ENCODE data around the gene PMFBP1. TPM values are rescaled to one million over a fixed set of nuclear protein-coding genes. Genes with fewer than 3 reads are reported as not detected.
A peak's percentile ranks its signal among the peaks of the same experiment; 100 is the strongest.
"Not testable (repeated sequence)": the region's sequence is repeated elsewhere in the genome, so short reads cannot be mapped to it uniquely, and the experiment has no call there.

Gene PMFBP1
- total and polyA plus RNA-seq, 2 experiments from 2014 or later = 1.7 to 5.1 TPM

DNA sequence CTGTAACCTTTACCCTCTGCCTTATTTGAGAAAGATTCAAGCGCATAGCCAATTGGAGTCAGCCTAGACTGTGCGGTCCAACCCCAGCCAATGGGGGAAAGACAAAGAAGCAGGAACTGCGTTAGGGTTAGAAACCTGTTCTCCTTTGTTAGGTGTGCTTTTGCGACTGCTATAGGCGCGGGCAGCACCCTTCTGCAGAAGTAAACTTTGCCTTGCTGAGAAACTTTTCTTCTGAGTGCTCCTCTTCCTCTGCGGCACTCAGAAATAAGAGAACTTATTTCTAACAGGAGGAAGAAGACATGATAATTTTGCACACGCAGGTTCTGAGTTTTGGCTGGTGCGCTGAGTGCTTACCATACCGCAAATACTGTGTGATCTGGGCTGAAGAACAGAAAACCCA, 87.5 kb downstream of the PMFBP1 start:
- Histone ChIP-seq H3K4me1 (ENCODE audit: low read depth) (no peaks in the 10 kb centered on the region), H3K36me3 (peaks cover 6% of the 10 kb centered on the region), H3K27me3 (no peaks in the 10 kb centered on the region), H3K27ac (no peak overlapping the region), H3K4me3 (no peak overlapping the region), H3K9me3 (ENCODE audit: low read depth) (no peaks in the 10 kb centered on the region)
- DNase-seq (ENCODE audit: low read depth in 1 of 2, low spot score in 1 of 2) = no peak
- TF ChIP-seq, protein P1, sequence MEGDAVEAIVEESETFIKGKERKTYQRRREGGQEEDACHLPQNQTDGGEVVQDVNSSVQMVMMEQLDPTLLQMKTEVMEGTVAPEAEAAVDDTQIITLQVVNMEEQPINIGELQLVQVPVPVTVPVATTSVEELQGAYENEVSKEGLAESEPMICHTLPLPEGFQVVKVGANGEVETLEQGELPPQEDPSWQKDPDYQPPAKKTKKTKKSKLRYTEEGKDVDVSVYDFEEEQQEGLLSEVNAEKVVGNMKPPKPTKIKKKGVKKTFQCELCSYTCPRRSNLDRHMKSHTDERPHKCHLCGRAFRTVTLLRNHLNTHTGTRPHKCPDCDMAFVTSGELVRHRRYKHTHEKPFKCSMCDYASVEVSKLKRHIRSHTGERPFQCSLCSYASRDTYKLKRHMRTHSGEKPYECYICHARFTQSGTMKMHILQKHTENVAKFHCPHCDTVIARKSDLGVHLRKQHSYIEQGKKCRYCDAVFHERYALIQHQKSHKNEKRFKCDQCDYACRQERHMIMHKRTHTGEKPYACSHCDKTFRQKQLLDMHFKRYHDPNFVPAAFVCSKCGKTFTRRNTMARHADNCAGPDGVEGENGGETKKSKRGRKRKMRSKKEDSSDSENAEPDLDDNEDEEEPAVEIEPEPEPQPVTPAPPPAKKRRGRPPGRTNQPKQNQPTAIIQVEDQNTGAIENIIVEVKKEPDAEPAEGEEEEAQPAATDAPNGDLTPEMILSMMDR (IDR thresholded peaks at IDR 0.05; ENCODE audit: low read depth, low read length) = no peak

DNA sequence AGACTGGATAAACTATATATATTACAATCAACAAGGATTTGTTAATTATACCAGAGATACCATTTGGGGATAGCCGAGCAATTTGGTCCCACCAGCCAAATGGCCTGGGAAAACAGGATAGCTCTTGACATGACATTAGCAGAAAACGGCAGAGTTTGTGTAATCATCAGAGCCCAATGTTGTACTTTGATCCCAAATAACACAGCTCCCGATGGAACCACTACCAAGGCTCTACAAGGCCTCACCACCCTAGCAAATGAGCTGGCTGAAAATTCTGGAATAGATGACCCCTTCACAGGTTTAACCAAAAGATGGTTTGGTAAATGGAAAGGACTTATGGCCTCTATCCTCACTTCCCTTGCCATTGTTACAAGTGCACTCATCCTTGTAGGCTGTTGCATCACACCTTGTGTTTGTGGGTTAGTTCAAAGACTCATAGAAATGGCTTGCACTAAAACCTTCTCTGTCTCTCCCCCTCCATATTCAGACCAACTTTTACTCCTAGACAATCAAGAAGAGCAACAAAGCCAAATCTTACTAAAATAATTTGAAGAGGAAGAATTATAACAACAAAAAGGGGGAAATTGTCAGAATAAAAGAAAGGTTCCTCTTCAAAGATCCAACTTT, 88.1 kb downstream of the PMFBP1 start:
- Histone ChIP-seq H3K4me3 (no peak overlapping the region), H3K4me1 (ENCODE audit: low read depth) (no peaks in the 10 kb centered on the region), H3K27ac (no peak overlapping the region), H3K9me3 (ENCODE audit: low read depth) (no peaks in the 10 kb centered on the region), H3K36me3 (peaks cover 6% of the 10 kb centered on the region), H3K27me3 (no peaks in the 10 kb centered on the region)
- TF ChIP-seq, protein P1 (IDR thresholded peaks at IDR 0.05; ENCODE audit: low read depth, low read length) = no peak
- no peak for DNase-seq (ENCODE audit: low read depth in 1 of 2, low spot score in 1 of 2)

DNA sequence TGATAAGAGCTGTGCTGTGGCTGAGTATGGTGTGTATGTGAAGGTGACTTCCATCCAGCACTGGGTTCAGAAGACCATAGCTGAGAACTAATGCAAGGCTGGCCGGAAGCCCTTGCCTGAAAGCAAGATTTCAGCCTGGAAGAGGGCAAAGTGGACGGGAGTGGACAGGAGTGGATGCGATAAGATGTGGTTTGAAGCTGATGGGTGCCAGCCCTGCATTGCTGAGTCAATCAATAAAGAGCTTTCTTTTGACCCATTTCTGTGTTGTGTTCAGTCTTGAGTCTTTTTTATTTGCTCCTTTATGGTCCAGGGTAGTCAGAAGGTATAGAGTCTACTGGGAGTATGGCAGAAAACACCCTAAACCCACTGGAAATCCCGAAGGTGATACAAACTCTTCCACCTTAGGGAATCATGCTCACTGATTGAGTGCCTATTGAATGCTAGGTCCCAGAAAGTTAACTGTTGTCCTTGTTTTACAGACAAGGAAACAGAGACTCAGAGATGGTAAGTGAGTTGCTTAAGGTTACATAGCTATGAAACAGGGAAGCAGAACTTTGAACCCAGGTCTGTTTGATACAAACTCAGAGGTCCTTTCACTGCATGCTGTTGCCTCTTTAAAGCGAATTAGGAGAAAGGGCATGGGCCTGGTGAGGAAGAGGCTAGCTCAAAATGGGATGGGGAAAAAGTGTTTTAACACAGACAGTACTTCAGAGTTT, 94.8 kb downstream of the PMFBP1 start:
- H3K4me3 ChIP-seq; H3K9me3 ChIP-seq (ENCODE audit: low read depth); H3K36me3 ChIP-seq; DNase-seq (ENCODE audit: low read depth in 1 of 2, low spot score in 1 of 2); H3K4me1 ChIP-seq (ENCODE audit: low read depth); H3K27me3 ChIP-seq; H3K27ac ChIP-seq: not testable (repeated sequence)

DNA sequence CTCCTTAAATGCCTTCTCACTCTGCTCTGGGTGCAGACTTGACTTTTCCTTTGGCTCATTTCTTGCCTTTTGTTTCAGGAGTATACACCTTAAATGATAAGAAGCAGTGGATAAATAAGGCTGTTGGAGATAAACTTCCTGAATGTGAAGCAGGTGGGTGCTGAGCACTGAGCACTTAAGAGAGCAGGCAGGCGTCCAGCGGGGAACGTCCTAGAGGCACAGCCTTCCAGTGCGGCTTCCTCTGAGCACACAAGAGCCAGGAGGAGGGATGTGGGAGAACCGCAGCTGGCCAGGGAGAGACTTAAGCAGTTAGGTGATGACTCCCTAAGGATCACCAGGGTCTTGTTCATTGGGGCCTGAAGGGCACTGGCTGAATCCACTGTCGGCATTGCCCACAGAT, 96.9 kb downstream of the PMFBP1 start:
- H3K27ac ChIP-seq; DNase-seq (ENCODE audit: low read depth in 1 of 2, low spot score in 1 of 2); H3K36me3 ChIP-seq; H3K9me3 ChIP-seq (ENCODE audit: low read depth); H3K4me3 ChIP-seq; H3K27me3 ChIP-seq; H3K4me1 ChIP-seq (ENCODE audit: low read depth): not testable (repeated sequence)

DNA sequence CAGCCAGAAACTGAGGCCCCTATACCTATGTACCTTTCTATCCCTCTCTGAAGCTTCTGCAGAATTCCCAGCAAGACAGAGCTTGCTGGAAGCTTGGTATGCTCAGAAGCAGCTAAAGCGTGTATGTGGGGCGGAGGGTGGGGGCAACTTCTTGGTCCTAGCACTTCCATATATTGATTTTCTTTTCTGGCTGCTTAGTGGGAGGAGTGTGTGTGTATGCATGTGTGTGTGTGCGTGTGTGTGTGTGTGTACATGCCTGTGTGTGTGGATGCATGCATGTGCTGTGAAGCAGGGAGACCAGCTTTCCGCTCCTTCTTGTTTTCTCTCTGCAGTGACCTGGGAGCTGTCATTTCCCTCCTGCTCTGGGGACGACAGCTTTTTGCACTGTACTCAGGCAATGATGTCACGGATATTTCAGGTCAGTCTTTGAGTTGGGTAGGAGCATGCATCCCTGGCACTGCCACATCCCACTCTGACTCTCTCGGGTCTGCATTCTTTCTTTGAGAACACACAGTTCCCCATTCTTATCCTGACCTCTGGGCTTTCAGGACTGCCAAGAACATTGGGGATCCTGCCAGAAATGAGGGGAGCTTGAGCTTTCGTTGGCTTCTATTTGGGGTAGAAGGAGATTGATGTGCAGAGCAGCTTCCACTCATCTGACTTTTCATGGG, 98.3 kb downstream of the PMFBP1 start:
- H3K36me3 ChIP-seq = no peaks in the 10 kb centered on the region
- H3K27ac ChIP-seq = no peak overlapping the region
- no peaks in the 10 kb centered on the region for H3K27me3 ChIP-seq
- peaks cover 3% of the 10 kb centered on the region for H3K4me1 ChIP-seq (ENCODE audit: low read depth)
- H3K4me3 ChIP-seq = no peak overlapping the region
- H3K9me3 ChIP-seq (ENCODE audit: low read depth) = no peaks in the 10 kb centered on the region
- DNase-seq (ENCODE audit: low read depth in 1 of 2, low spot score in 1 of 2) = peak in 1 of 2 donors; percentile 66
- TF ChIP-seq, protein P1 (IDR thresholded peaks at IDR 0.05; ENCODE audit: low read depth, low read length) = no peak

DNA sequence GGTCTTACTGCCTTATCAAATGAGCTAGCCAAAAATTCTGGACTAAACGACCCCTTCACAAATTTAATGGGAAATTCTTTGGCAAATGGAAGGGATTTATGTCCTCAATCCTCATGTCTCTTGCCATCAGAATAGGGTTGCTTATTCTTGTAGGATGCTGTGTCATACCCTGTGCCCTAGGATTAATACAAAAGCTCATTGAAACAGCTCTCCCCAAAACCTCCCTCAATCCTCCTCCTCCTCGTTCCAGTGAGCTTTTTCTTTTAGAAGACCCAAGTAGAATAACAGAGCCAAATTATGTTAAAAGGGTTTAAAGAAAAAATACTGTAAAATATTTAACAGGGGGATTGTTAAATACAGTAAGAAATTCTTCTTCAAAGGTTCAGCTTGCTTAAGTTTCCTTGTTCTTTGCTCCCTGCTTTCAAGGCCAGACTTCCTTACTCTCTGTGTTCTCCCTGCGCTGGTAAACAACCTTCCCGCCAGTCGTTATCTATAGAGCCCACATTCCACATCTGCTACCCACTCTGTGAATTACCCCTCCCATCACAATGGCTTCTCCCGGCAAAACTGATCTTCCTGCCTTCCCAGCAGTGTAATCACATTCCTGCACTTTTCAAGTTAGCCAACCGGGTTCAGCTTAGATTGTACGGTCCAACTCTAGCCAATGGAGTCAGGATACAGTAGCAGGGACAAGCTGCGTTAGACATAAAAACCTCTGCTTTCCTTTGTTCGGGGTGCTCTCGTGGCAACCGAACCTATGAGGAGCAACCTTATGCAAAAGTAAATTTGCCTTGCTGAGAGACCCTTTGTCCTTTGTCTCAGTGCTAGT, 99.2 kb downstream of the PMFBP1 start:
- DNase-seq (ENCODE audit: low read depth in 1 of 2, low spot score in 1 of 2) = peak; percentile 3 to 89
- TF ChIP-seq, protein P1 (IDR thresholded peaks at IDR 0.05; ENCODE audit: low read depth, low read length) = no peak
- no peak overlapping the region for H3K27ac ChIP-seq

More for the DNA sequence above, 99.2 kb downstream of the PMFBP1 start:
- Histone ChIP-seq H3K36me3 (no peaks in the 10 kb centered on the region), H3K27me3 (no peaks in the 10 kb centered on the region), H3K4me1 (ENCODE audit: low read depth) (peaks cover 3% of the 10 kb centered on the region), H3K4me3 (no peak overlapping the region), H3K9me3 (ENCODE audit: low read depth) (no peaks in the 10 kb centered on the region)

All from cardiac muscle cell (in vitro differentiated cells and primary cell).